NT2/D1 (cell line): ENCODE results near the gene OLFML2A.
"Not testable (repeated sequence)": the region's sequence is repeated elsewhere in the genome, so short reads cannot be mapped to it uniquely, and the experiment has no call there.

Experiments used
- DNase-seq: peaks from one replicate; pipeline ENCODE4 v3.0.0-alpha.2; 2011; ENCODE audit warnings: low read depth, low spot score
- H3K27me3 ChIP-seq: 2 replicates; pipeline ENCODE4 v1.6.0; 2011; ENCODE audit warnings: mild to moderate bottlenecking; ENCODE audit not compliant: insufficient read length, insufficient read depth
- H3K36me3 ChIP-seq: 2 replicates; pipeline ENCODE4 v1.6.1; 2011; ENCODE audit warnings: mild to moderate bottlenecking, low read length, mixed read lengths; ENCODE audit not compliant: insufficient read depth, insufficient read length
- H3K4me1 ChIP-seq: 2 replicates; pipeline ENCODE4 v1.5.1; 2011; ENCODE audit not compliant: insufficient read depth, insufficient read length
- H3K4me3 ChIP-seq: 2 replicates; pipeline ENCODE4 v1.5.1; 2011; ENCODE audit warnings: low read depth; ENCODE audit not compliant: insufficient read length
- H3K9ac ChIP-seq: 2 replicates; pipeline ENCODE4 v1.6.0; 2011; ENCODE audit warnings: low read depth; ENCODE audit not compliant: insufficient read length
- H3K9me3 ChIP-seq: 2 replicates; pipeline ENCODE4 v1.5.1; 2011; ENCODE audit warnings: mild to moderate bottlenecking, low read length; ENCODE audit not compliant: insufficient read depth
- SUZ12 ChIP-seq: IDR thresholded peaks from 2 replicates; pipeline ENCODE4 v1.6.1; 2011; ENCODE audit not compliant: insufficient read length, insufficient read depth; ENCODE audit errors: extremely low read depth
- YY1 ChIP-seq: IDR thresholded peaks from 2 replicates; pipeline ENCODE4 v1.6.1; 2011; ENCODE audit not compliant: insufficient read length, insufficient read depth
- ZNF274 ChIP-seq: IDR thresholded peaks from 2 replicates; pipeline ENCODE4 v1.6.1; 2011; ENCODE audit warnings: mild to moderate bottlenecking, low read depth, low read length

OLFML2A gene

GRCh38 chr9:124776954-124777648 is at the start of gene OLFML2A:
TSS of gene OLFML2A (plus strand) at chr9:124777133. CDS start at chr9:124777271, 138 bp downstream.
- TF ChIP-seq ZNF274 = no peak
- no peak for TF ChIP-seq SUZ12
- TF ChIP-seq YY1 = no peak
- H3K27me3 ChIP-seq = peaks cover 27% of the 10 kb centered on the region
- H3K4me3 ChIP-seq = peak within 1 kb of the TSS; percentile 71
- peak within 1 kb of the TSS; percentile 87 for H3K9ac ChIP-seq
- no peak for DNase-seq
- H3K9me3 ChIP-seq = no peaks in the 10 kb centered on the region
- peaks cover 15% of the 10 kb centered on the region for H3K4me1 ChIP-seq
- H3K36me3 ChIP-seq = peaks cover 2% of the 10 kb centered on the region

GRCh38 chr9:124730772-124731171 is 46.2 kb upstream of the OLFML2A start:
- DNase-seq = no peak
- Histone ChIP-seq H3K9me3 (no peaks in the 10 kb centered on the region), H3K4me3 (no peak overlapping the region), H3K36me3 (no peaks in the 10 kb centered on the region), H3K9ac (no peak overlapping the region), H3K4me1 (peaks cover 3% of the 10 kb centered on the region), H3K27me3 (no peaks in the 10 kb centered on the region)
- no peak for TF ChIP-seq ZNF274
- no peak for TF ChIP-seq YY1
- no peak for TF ChIP-seq SUZ12

- Histone ChIP-seq H3K36me3 (no peaks in the 10 kb centered on the region), H3K9ac (no peak overlapping the region), H3K27me3 (no peaks in the 10 kb centered on the region), H3K4me1 (peaks cover 3% of the 10 kb centered on the region), H3K4me3 (no peak overlapping the region), H3K9me3 (no peaks in the 10 kb centered on the region)
- no peak for TF ChIP-seq ZNF274
- no peak for DNase-seq
Observed at GRCh38 chr9:124733964-124734740, 42.8 kb upstream of the OLFML2A start.

GRCh38 chr9:124734741-124735083 is 42.2 kb upstream of the OLFML2A start:
- not testable (repeated sequence) for H3K36me3 ChIP-seq, H3K4me3 ChIP-seq, H3K27me3 ChIP-seq, H3K4me1 ChIP-seq, H3K9ac ChIP-seq, DNase-seq, H3K9me3 ChIP-seq

- H3K4me3 ChIP-seq = no peak overlapping the region
- H3K9ac ChIP-seq = no peak overlapping the region
- H3K36me3 ChIP-seq = no peaks in the 10 kb centered on the region
- DNase-seq = no peak
- peaks cover 3% of the 10 kb centered on the region for H3K4me1 ChIP-seq
- H3K9me3 ChIP-seq = no peaks in the 10 kb centered on the region
- TF ChIP-seq YY1 = no peak
- no peak for TF ChIP-seq ZNF274
- no peak for TF ChIP-seq SUZ12
- no peaks in the 10 kb centered on the region for H3K27me3 ChIP-seq
Observed at GRCh38 chr9:124735121-124735520, 41.8 kb upstream of the OLFML2A start.

- H3K4me1 ChIP-seq, H3K9me3 ChIP-seq, H3K27me3 ChIP-seq, H3K36me3 ChIP-seq, H3K4me3 ChIP-seq, H3K9ac ChIP-seq, DNase-seq: not testable (repeated sequence)
Observed at GRCh38 chr9:124738075-124738474, 38.9 kb upstream of the OLFML2A start.

- no peaks in the 10 kb centered on the region for H3K27me3 ChIP-seq
- no peak for DNase-seq
- H3K36me3 ChIP-seq = no peaks in the 10 kb centered on the region
- no peaks in the 10 kb centered on the region for H3K9me3 ChIP-seq
- no peaks in the 10 kb centered on the region for H3K4me1 ChIP-seq
- no peak overlapping the region for H3K9ac ChIP-seq
- no peak for TF ChIP-seq SUZ12
- H3K4me3 ChIP-seq = no peak overlapping the region
Observed at GRCh38 chr9:124739360-124739759, 37.6 kb upstream of the OLFML2A start.

- Histone ChIP-seq H3K9ac (no peak overlapping the region), H3K4me3 (no peak overlapping the region), H3K27me3 (no peaks in the 10 kb centered on the region), H3K36me3 (no peaks in the 10 kb centered on the region), H3K4me1 (no peaks in the 10 kb centered on the region), H3K9me3 (no peaks in the 10 kb centered on the region)
- TF ChIP-seq YY1 (no peak), ZNF274 (no peak), SUZ12 (no peak)
- no peak for DNase-seq
Observed at GRCh38 chr9:124741149-124741548, 35.8 kb upstream of the OLFML2A start.
